ENCODE data around the gene TNFRSF4.

GRCh38 chr1:1181938-1182410 is 32.0 kb downstream of the TNFRSF4 start:
- TF ChIP-seq CTCF (IDR thresholded peaks at IDR 0.05) (no peak), REST (IDR thresholded peaks at IDR 0.05) (no peak), POLR2A (IDR thresholded peaks at IDR 0.05; ENCODE audit: low read length) (no peak), RCOR1 (IDR thresholded peaks at IDR 0.05; ENCODE audit: low read depth, low read length) (no peak), MAZ (IDR thresholded peaks at IDR 0.05; ENCODE audit: borderline replicate concordance, low read depth, low read length) (no peak), ZNF302 (CRISPR knock-in tag; IDR thresholded peaks at IDR 0.05) (no peak), TP53 (CRISPR knock-in tag; IDR thresholded peaks at IDR 0.05) (no peak), EP300 (IDR thresholded peaks at IDR 0.05) (no peak), RFX5 (IDR thresholded peaks at IDR 0.05) (no peak), PBX3 (IDR thresholded peaks at IDR 0.05) (no peak), HMGXB4 (CRISPR knock-in tag; IDR thresholded peaks at IDR 0.05; ENCODE audit: borderline replicate concordance) (no peak)

All from A549 (cell line).